ENCODE results near the gene PTPN7.

PTPN7 gene

GRCh38 chr1:202126426-202126825 lies 34.0 kb downstream of the PTPN7 start:
- TF ChIP-seq CTCF (conservative IDR thresholded peaks at IDR 0.05; ENCODE audit: low read depth, low read length), result no peak
- no peak for DNase-seq (ENCODE audit: low read depth)
- H3K4me3 ChIP-seq (ENCODE audit: low read length), result no peak overlapping the region

- no peak for TF ChIP-seq CTCF (conservative IDR thresholded peaks at IDR 0.05; ENCODE audit: low read depth, low read length)
- H3K4me3 ChIP-seq (ENCODE audit: low read length), result no peak overlapping the region
Measured at GRCh38 chr1:202125611-202126010, 34.8 kb downstream of the PTPN7 start.

GRCh38 chr1:202124142-202124541 lies 36.3 kb downstream of the PTPN7 start:
- no peak for DNase-seq (ENCODE audit: low read depth)
- no peak for TF ChIP-seq CTCF (conservative IDR thresholded peaks at IDR 0.05; ENCODE audit: low read depth, low read length)
- H3K4me3 ChIP-seq (ENCODE audit: low read length), result no peak overlapping the region

More at GRCh38 chr1:202125611-202126010, 34.8 kb downstream of the PTPN7 start:
- no peak for DNase-seq (ENCODE audit: low read depth)

- no peak overlapping the region for H3K4me3 ChIP-seq (ENCODE audit: low read length)
- TF ChIP-seq CTCF (conservative IDR thresholded peaks at IDR 0.05; ENCODE audit: low read depth, low read length), result no peak
- DNase-seq (ENCODE audit: low read depth), result no peak
Measured at GRCh38 chr1:202123336-202123813, 37.0 kb downstream of the PTPN7 start.

GRCh38 chr1:202122639-202123335 lies 37.6 kb downstream of the PTPN7 start, which contains the start of gene GPR37L1:
Gene GPR37L1, plus strand, starts transcription at chr1:202122917. Its CDS starts 47 bp downstream, at chr1:202122964.
- no peak for DNase-seq (ENCODE audit: low read depth)
- TF ChIP-seq CTCF (conservative IDR thresholded peaks at IDR 0.05; ENCODE audit: low read depth, low read length), result peak; percentile 58
- no peak within 1 kb of the TSS for H3K4me3 ChIP-seq (ENCODE audit: low read length)

- no peak for TF ChIP-seq CTCF (conservative IDR thresholded peaks at IDR 0.05; ENCODE audit: low read depth, low read length)
- H3K4me3 ChIP-seq (ENCODE audit: low read length), result no peak overlapping the region
- DNase-seq (ENCODE audit: low read depth), result no peak
Measured at GRCh38 chr1:202121006-202121405, 39.4 kb downstream of the PTPN7 start.

- TF ChIP-seq CTCF (conservative IDR thresholded peaks at IDR 0.05; ENCODE audit: low read depth, low read length), result no peak
- no peak overlapping the region for H3K4me3 ChIP-seq (ENCODE audit: low read length)
Measured at GRCh38 chr1:202117898-202118371, 42.5 kb downstream of the PTPN7 start.

More at GRCh38 chr1:202117898-202118371, 42.5 kb downstream of the PTPN7 start:
- no peak for DNase-seq (ENCODE audit: low read depth)

Data from retinal pigment epithelial cell (primary cell).